ENCODE data around the gene PDE5A.
"Not testable (repeated sequence)": the region's sequence is repeated elsewhere in the genome, so short reads cannot be mapped to it uniquely, and the experiment has no call there.

- TF ChIP-seq POLR2A (IDR thresholded peaks at IDR 0.05), result not testable (repeated sequence)
- TF ChIP-seq, protein P1, sequence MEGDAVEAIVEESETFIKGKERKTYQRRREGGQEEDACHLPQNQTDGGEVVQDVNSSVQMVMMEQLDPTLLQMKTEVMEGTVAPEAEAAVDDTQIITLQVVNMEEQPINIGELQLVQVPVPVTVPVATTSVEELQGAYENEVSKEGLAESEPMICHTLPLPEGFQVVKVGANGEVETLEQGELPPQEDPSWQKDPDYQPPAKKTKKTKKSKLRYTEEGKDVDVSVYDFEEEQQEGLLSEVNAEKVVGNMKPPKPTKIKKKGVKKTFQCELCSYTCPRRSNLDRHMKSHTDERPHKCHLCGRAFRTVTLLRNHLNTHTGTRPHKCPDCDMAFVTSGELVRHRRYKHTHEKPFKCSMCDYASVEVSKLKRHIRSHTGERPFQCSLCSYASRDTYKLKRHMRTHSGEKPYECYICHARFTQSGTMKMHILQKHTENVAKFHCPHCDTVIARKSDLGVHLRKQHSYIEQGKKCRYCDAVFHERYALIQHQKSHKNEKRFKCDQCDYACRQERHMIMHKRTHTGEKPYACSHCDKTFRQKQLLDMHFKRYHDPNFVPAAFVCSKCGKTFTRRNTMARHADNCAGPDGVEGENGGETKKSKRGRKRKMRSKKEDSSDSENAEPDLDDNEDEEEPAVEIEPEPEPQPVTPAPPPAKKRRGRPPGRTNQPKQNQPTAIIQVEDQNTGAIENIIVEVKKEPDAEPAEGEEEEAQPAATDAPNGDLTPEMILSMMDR (IDR thresholded peaks at IDR 0.05), result not testable (repeated sequence)
Measured at GRCh38 chr4:119453286-119453685, 175.3 kb downstream of the PDE5A start.
